Liver (tissue), 9 donors: ENCODE data around the gene NKAIN2. TPM values are rescaled to one million over a fixed set of nuclear protein-coding genes. Genes with fewer than 3 reads are reported as not detected.

Experiments
- DNase-seq: peaks from one replicate; pipeline ENCODE4 v3.0.0-alpha.2; 2017; ENCODE audit warnings: low spot score
- H3K27ac ChIP-seq, 2 donors: one replicate each; pipeline ENCODE4 v1.7.0; 2013; ENCODE audit warnings: inconsistent platforms in 2 of 2, low read length in 2 of 2, control low read depth in 1 of 2, low read depth in 1 of 2, mild to moderate bottlenecking in 1 of 2
- H3K27me3 ChIP-seq, 4 donors: one replicate each; pipeline versions ENCODE4 v1.6.1 to v1.7.0; 2013; ENCODE audit warnings: low read length in 3 of 4, inconsistent platforms in 1 of 4, mild to moderate bottlenecking in 1 of 4, moderate library complexity in 1 of 4; ENCODE audit not compliant: control insufficient read depth in 4 of 4, insufficient read depth in 4 of 4
- H3K36me3 ChIP-seq, 4 donors: one replicate each; pipeline versions ENCODE4 v1.6.1 to v1.7.0; 2013; ENCODE audit warnings: low read length in 3 of 4, mild to moderate bottlenecking in 3 of 4, low read depth in 1 of 4, moderate library complexity in 1 of 4; ENCODE audit not compliant: control insufficient read depth in 4 of 4, insufficient read depth in 3 of 4
- H3K4me1 ChIP-seq, 4 donors: one replicate each; pipeline versions ENCODE4 v1.6.1 to v1.7.0; 2013; ENCODE audit warnings: low read length in 3 of 4, mild to moderate bottlenecking in 3 of 4, moderate library complexity in 1 of 4; ENCODE audit not compliant: control insufficient read depth in 4 of 4, insufficient read depth in 4 of 4
- H3K4me3 ChIP-seq, 3 donors: one replicate each; pipeline versions ENCODE4 v1.6.1 to v1.7.0; 2013; ENCODE audit warnings: low read length in 3 of 3, control low read depth in 1 of 3, low read depth in 1 of 3, mild to moderate bottlenecking in 1 of 3
- H3K9ac ChIP-seq, 2 donors: one replicate each; pipeline ENCODE4 v1.7.0; 2013; ENCODE audit warnings: low read length in 2 of 2, mild to moderate bottlenecking in 2 of 2, moderate library complexity in 2 of 2, control low read depth in 1 of 2, low read depth in 1 of 2
- H3K9me3 ChIP-seq, 4 donors: one replicate each; pipeline versions ENCODE4 v1.6.1 to v1.7.0; 2013; ENCODE audit warnings: low read length in 3 of 4; ENCODE audit not compliant: control insufficient read depth in 4 of 4
- ATF3 ChIP-seq: IDR thresholded peaks from 2 replicates; pipeline ENCODE4 v1.6.1; 2016; ENCODE audit warnings: antibody characterized with exemption
- CTCF ChIP-seq: fragments of 150-350 bp; IDR thresholded peaks from 2 replicates; pipeline ENCODE4 v1.5.1; 2017; ENCODE audit warnings: improper control_type of control experiment, low read depth, low read length; ENCODE audit not compliant: missing input control
- EGR1 ChIP-seq, 2 donors: IDR thresholded peaks; 2 replicates each; pipeline ENCODE4 v1.6.1; 2016 to 2018; ENCODE audit warnings: antibody characterized with exemption in 2 of 2, low read depth in 2 of 2
- FOXA1 ChIP-seq: IDR thresholded peaks from 2 replicates; pipeline ENCODE4 v1.6.1; 2016; ENCODE audit warnings: antibody characterized with exemption
- FOXA2 ChIP-seq: IDR thresholded peaks from 2 replicates; pipeline ENCODE4 v1.6.1; 2016; ENCODE audit warnings: antibody characterized with exemption
- GABPA ChIP-seq, 2 donors: IDR thresholded peaks in 1 of 2; conservative IDR thresholded peaks in 1 of 2; 2 replicates each; pipeline ENCODE4 v1.6.1; 2016; ENCODE audit warnings: antibody characterized with exemption in 2 of 2, mild to moderate bottlenecking in 1 of 2, moderate library complexity in 1 of 2
- HNF4A ChIP-seq, 2 donors: conservative IDR thresholded peaks; 2 replicates each; pipeline ENCODE4 v1.6.1; 2016; ENCODE audit warnings: antibody characterized with exemption in 2 of 2, mild to moderate bottlenecking in 2 of 2
- HNF4G ChIP-seq: IDR thresholded peaks from 2 replicates; pipeline ENCODE4 v1.6.1; 2016; ENCODE audit warnings: antibody characterized with exemption
- JUND ChIP-seq, 2 donors: IDR thresholded peaks; 2 replicates each; pipeline ENCODE4 v1.6.1; 2016; ENCODE audit warnings: antibody characterized with exemption in 2 of 2
- MAX ChIP-seq: IDR thresholded peaks from 2 replicates; pipeline ENCODE4 v1.6.1; 2016; ENCODE audit warnings: antibody characterized with exemption
- NR2F2 ChIP-seq: IDR thresholded peaks from 2 replicates; pipeline ENCODE4 v1.6.1; 2016; ENCODE audit warnings: antibody characterized with exemption
- RAD21 ChIP-seq, 2 donors: IDR thresholded peaks; 2 replicates each; pipeline ENCODE4 v1.6.1; 2016; ENCODE audit warnings: antibody characterized with exemption in 2 of 2, mild to moderate bottlenecking in 2 of 2
- REST ChIP-seq: IDR thresholded peaks from 2 replicates; pipeline ENCODE4 v1.6.1; 2016; ENCODE audit warnings: antibody characterized with exemption, mild to moderate bottlenecking
- RXRA ChIP-seq, 2 donors: IDR thresholded peaks; 2 replicates each; pipeline ENCODE4 v1.6.1; 2017 to 2018; ENCODE audit warnings: antibody characterized with exemption in 2 of 2, mild to moderate bottlenecking in 1 of 2
- SP1 ChIP-seq: IDR thresholded peaks from 2 replicates; pipeline ENCODE4 v1.6.1; 2018; ENCODE audit warnings: antibody characterized with exemption, mild to moderate bottlenecking
- TAF1 ChIP-seq: conservative IDR thresholded peaks from 2 replicates; pipeline ENCODE4 v1.6.1; 2016; ENCODE audit warnings: antibody characterized with exemption, mild to moderate bottlenecking
- YY1 ChIP-seq: IDR thresholded peaks from 2 replicates; pipeline ENCODE4 v1.6.1; 2016; ENCODE audit warnings: antibody characterized with exemption, mild to moderate bottlenecking
- ZBTB33 ChIP-seq: IDR thresholded peaks from 2 replicates; pipeline ENCODE4 v1.6.1; 2016; ENCODE audit warnings: antibody characterized with exemption
- WGBS: extraction: QIAGEN DNeasy Blood & Tissue Kit; methylation state at CpG from one replicate; pipeline ENCODE4 v1.1.7; 2013; 5-methylcytosine and 5-hydroxymethylcytosine counted together
- polyA plus RNA-seq, 2 donors: library from polyadenylated mRNA; stranded (reverse) in 1 of 2; unstranded in 1 of 2; fragments of 200-250 nt in 1 of 2; fragments of >200 nt in 1 of 2; fragmentation: Nextera tagmentation in 1 of 2; extraction: Ambion mirVana in 1 of 2; gene quantifications; one replicate each; pipeline versions ENCODE4 v1.2.1 to v1.2.3, GENCODE V29; 2013 to 2015
- total RNA-seq, 2 donors: library from RNA; depleted of rRNA; stranded (reverse); fragments of >200 nt; gene quantifications; one replicate each; pipeline ENCODE4 v1.2.3, GENCODE V29; 2014
- donor health status: healthy.
- donor health status: healthy.
- donor health status: healthy.
- donor health status: healthy.
- donor health status: healthy.

Gene NKAIN2
- total and polyA plus RNA-seq, 4 donors: 0.05 to 0.14 TPM; not detected in 2

- DNase-seq: no peak
- Histone ChIP-seq H3K27ac (no peak overlapping the region), H3K4me3 (no peak overlapping the region), H3K4me1 (peaks cover 0 to 10% (median 6%) of the 10 kb centered on the region in 4 donors), H3K27me3 (no peaks in the 10 kb centered on the region), H3K36me3 (no peaks in the 10 kb centered on the region), H3K9me3 (no peaks in the 10 kb centered on the region), H3K9ac (no peak overlapping the region)
- 32% methylated on average over 11 of the region's 11 CpGs for WGBS
- peak; percentile 76 to 94 for TF ChIP-seq RXRA (IDR thresholded peaks at IDR 0.05)
- TF ChIP-seq EGR1 (IDR thresholded peaks at IDR 0.05; ENCODE audit: low read depth in 2 of 2): peak in 1 of 2 donors; percentile 19
- peak; percentile 73 to 86 for TF ChIP-seq HNF4A (conservative IDR thresholded peaks at IDR 0.05)
- TF ChIP-seq HNF4G: no peak
- peak in 1 of 2 donors; percentile 26 for TF ChIP-seq GABPA (IDR thresholded peaks at IDR 0.05 in 1 of 2, conservative IDR thresholded peaks at IDR 0.05 in 1 of 2)
- TF ChIP-seq MAX: peak; percentile 77
- TF ChIP-seq RAD21 (IDR thresholded peaks at IDR 0.05): peak in 1 of 2 donors; percentile 43
- no peak for TF ChIP-seq TAF1
- peak; percentile 14 for TF ChIP-seq FOXA1
- TF ChIP-seq YY1: peak; percentile 88
- TF ChIP-seq CTCF: no peak
- TF ChIP-seq NR2F2: no peak
- peak; percentile 58 for TF ChIP-seq FOXA2
- no peak for TF ChIP-seq ATF3
- peak; percentile 57 for TF ChIP-seq SP1
- TF ChIP-seq ZBTB33: peak; percentile 72
- TF ChIP-seq REST: peak; percentile 73
- TF ChIP-seq JUND (IDR thresholded peaks at IDR 0.05): peak; percentile 57 to 87
Measured at GRCh38 chr6:123962508-123962907, 158.8 kb downstream of the NKAIN2 start.
